D721Med (cell line): ENCODE measurements around the gene SNX24.

Experiments
- DNase-seq: peaks from one replicate; pipeline ENCODE4 v3.0.0; 2011; ENCODE audit warnings: low spot score; ENCODE audit not compliant: insufficient read length
- FAIRE-seq: peaks from 2 replicates; lab custom pipeline; 2011; peaks lifted over from hg19 to GRCh38; lab: Jason Lieb, UNC
- CTCF ChIP-seq: IDR thresholded peaks from 2 replicates; pipeline ENCODE4 v1.5.1; 2012; ENCODE audit warnings: mild to moderate bottlenecking, control low read depth; ENCODE audit not compliant: insufficient read depth; ENCODE audit errors: missing control alignments

Gene SNX24

DNA sequence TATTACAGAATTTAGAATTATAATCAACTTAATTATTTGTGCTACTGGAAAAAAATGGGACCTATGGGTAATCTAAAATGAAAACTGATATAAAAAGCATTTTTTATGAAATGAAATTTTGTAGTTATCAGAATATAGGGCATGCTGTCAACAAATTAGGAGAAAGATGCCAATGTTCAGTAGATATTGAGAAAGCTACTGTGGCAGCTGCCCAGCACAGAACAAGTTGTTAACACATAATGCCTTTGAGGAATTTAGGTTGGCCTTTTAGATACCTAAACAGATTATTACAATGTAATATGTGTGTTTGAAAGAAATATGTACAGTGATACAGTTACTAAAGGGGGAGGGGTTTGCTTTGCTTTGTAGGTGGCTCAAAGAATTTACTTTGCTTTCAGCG lies 137.0 kb downstream of the SNX24 start:
- DNase-seq (no peak), FAIRE-seq (no peak)
- no peak for TF ChIP-seq CTCF

DNA sequence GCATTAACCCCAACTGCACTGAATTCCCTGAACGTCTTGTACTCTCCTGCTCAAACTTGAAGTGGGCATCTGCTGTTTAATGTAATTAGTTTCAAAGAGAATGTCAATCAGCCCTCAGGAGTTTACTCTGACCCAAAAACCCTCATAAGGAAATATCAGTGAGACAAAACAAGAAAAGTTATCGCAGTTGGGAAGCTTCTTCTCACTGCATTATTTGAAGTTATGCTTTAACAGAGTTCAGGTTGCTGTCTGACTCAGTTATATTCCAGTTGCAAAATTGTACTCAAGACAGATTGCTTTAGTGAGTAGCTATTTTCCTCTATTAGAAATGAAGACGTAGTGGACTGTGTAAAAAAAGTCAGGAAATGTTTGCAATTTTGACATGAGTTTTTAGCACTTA lies 139.0 kb downstream of the SNX24 start:
- no peak for TF ChIP-seq CTCF
- no peak for FAIRE-seq
- DNase-seq: no peak

DNA sequence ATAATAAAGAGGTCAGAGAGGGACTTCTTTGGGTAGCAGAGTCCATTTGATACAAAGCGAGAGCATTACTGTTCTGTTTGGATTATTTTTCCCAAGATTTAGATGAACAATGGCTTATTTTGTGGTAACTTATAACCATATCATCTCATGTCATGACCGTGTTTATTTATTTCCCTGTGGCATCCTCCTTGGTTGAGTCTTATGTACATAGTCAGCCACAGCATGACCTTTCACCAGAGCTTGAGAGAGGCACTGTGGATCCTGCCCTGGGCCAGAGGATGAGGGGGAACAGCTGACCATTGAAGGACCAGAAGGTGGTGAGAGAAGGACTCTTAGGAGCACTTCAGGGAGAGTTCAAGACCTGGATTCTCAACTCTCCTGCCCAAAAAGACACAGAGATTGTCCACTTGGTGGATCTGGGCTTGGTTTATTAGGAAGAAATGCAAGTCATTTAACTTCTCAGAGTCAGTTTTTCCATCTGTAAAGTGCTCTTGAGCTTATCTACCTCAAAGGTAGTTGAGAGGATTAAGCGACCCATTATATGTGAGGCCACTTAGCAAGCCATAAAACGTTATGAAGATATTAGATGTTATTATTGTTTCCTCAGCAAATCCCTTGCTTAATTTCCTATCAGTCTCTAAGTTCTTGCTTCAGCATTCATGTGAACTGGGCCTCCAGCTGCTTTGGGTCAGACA lies 139.7 kb downstream of the SNX24 start:
- FAIRE-seq (no peak), DNase-seq (no peak)
- no peak for TF ChIP-seq CTCF

- TF ChIP-seq CTCF: no peak
- no peak for DNase-seq
- FAIRE-seq: no peak
Observed at GRCh38 chr5:122985954-122986721, 140.7 kb downstream of the SNX24 start.

DNA sequence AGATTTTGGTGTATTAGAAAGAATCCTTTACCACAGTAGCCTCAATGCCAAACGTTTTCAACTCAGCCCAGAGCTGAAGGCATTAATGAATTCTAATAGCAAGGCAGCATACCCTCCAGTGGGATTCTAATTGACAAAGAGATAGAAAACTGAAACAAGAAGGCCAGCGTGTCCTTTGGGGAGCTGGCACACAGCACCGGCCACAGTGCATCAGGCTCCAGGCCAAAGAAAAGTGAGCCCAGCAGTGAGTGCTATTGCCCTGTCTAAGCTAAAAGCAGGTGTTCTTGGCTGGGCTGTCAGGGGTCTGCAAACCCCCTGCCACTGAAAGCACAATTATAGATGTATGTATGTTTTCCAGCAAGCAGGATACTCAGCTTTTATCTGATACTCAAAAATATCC lies 150.7 kb downstream of the SNX24 start:
- TF ChIP-seq CTCF: no peak
- no peak for DNase-seq
- FAIRE-seq: no peak

- TF ChIP-seq CTCF: no peak
- DNase-seq (no peak), FAIRE-seq (peak; percentile 11)
Observed at GRCh38 chr5:122997294-122997693, 151.9 kb downstream of the SNX24 start.

DNA sequence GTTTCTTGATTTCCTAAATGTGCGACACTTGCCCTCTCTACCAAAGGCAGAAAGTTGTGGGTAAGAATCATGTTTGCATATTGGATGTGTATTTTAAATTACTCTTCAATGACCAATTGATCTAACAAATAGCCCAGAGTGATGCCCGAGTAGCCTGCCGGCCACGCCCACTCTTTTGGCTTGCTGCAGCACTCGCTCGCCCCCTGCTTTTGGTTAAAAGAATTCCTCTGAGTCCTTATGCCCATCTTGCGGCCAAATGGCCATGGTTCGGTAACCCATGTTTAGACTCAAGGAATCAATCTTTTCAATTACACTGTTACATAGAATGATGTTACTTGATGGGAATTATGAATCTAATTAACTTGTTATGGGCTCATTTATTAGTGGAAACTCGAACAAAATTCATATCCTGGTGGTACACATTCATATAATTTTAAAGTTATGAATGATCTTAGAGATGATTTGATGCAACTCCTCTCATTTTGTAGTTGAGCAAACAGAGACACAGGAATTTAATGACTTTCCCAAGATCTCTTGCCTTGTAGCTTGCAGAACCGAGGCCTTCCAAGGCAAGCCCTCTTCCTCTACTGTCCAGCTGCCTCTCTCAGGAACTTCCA lies 154.6 kb downstream of the SNX24 start:
- peak; percentile 68 for FAIRE-seq
- no peak for DNase-seq
- TF ChIP-seq CTCF: no peak
